Measurements from ENCODE around the gene RAB10. TPM values are rescaled to one million over a fixed set of nuclear protein-coding genes. Genes with fewer than 3 reads are reported as not detected.

RAB10 gene
- total RNA-seq, 1 experiment from 2014 or later: 130 TPM

DNA sequence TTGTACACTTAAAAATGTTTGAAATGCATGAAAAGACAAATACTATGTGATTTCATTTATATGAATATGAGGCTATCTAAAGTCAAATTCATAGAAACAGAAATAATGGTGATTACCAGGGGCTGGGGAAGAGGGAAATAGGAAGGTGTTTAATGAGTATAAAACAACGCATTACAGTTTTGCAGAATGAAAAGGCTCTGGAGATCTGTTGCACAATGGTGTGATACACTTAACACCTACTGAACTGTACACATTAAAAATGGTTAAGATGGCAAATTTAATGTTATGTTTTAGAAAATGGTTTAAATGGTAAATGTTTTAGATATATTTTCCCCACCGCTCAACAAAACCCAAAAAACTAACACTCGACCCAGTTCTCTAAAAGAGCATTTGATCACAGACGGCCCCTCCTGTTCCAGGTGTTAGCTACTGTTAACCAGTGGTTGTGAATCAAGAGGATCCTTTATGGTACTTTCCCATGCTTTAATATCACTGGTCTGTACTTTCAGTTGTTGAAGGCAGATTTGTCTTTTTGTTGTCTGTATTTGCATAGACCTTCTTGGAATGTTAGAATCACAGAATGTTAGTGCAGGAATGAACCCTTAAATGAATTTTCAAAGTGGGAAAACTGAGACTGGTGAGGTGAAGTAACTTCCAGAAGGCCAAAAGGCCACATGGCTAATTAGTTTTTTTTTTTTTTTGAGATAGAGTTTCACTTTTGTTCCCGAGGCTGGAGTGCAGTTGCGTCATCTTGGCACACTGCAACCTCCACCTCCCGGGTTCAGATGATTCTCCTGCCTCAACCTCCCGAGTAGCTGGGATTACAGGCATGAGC lies 10.2 kb downstream of the RAB10 start:
- no peak overlapping the region for H3T11ph ChIP-seq (ENCODE audit: low read length)
- H3K79me2 ChIP-seq (ENCODE audit: insufficient read depth, low read length): peaks cover 62% of the 10 kb centered on the region; the same call in 1 of the 2 replicates
- no peaks in the 10 kb centered on the region for H3K27me3 ChIP-seq (ENCODE audit: insufficient read depth, low read length)
- no peak overlapping the region for H2AK5ac ChIP-seq (ENCODE audit: insufficient read length, low read length)
- no peak overlapping the region for H3K56ac ChIP-seq (ENCODE audit: insufficient read length, low read depth, low read length)
- H3K9me3 ChIP-seq (ENCODE audit: control insufficient read depth, low read depth, low read length): no peaks in the 10 kb centered on the region
- H2BK15ac ChIP-seq (ENCODE audit: low read depth, low read length): no peak overlapping the region
- H3K18ac ChIP-seq (ENCODE audit: insufficient read length, low read depth, low read length): no peak overlapping the region
- peaks cover 5% of the 10 kb centered on the region for H3K79me1 ChIP-seq (ENCODE audit: insufficient read depth, low read depth, low read length, poor library complexity, severe bottlenecking)
- no peaks in the 10 kb centered on the region for H4K20me1 ChIP-seq (ENCODE audit: control insufficient read depth, insufficient read depth, insufficient read length)
- DNase-seq: no peak
- Mint-ChIP-seq H3K4me1 (peaks cover 23 to 25% of the 10 kb centered on the region in 2 experiments), H3K27ac (peak overlapping the region; percentile 7 to 86 (median 73)), H3K4me3 (peak overlapping the region in 1 of 2 experiments; percentile 7; a peak in 1 of 5 replicates), H3K9me3 (no peaks in the 10 kb centered on the region), H3K27me3 (ENCODE audit: low read depth) (no peaks in the 10 kb centered on the region), H3K36me3 (ENCODE audit: insufficient read depth in 1 of 3, low read depth in 3 of 3) (peaks cover 13 to 29% (median 26%) of the 10 kb centered on the region in 3 experiments; a peak in 6 of 7 replicates)
- TF ChIP-seq, protein P1, sequence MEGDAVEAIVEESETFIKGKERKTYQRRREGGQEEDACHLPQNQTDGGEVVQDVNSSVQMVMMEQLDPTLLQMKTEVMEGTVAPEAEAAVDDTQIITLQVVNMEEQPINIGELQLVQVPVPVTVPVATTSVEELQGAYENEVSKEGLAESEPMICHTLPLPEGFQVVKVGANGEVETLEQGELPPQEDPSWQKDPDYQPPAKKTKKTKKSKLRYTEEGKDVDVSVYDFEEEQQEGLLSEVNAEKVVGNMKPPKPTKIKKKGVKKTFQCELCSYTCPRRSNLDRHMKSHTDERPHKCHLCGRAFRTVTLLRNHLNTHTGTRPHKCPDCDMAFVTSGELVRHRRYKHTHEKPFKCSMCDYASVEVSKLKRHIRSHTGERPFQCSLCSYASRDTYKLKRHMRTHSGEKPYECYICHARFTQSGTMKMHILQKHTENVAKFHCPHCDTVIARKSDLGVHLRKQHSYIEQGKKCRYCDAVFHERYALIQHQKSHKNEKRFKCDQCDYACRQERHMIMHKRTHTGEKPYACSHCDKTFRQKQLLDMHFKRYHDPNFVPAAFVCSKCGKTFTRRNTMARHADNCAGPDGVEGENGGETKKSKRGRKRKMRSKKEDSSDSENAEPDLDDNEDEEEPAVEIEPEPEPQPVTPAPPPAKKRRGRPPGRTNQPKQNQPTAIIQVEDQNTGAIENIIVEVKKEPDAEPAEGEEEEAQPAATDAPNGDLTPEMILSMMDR (conservative IDR thresholded peaks at IDR 0.05): no peak
- WGBS (ENCODE audit: extremely low coverage, insufficient read length, low lambda C conversion rate): no CpG with 5 or more reads among the region's 8 CpGs
- no peak overlapping the region for H2BK20ac ChIP-seq (ENCODE audit: low read depth, low read length, poor library complexity, severe bottlenecking)
- H3K27ac ChIP-seq (ENCODE audit: insufficient read length, low read depth, low read length): no peak overlapping the region
- no peak overlapping the region for H3K4me2 ChIP-seq (ENCODE audit: insufficient read depth, insufficient read length, low read length)
- H3K23me2 ChIP-seq (ENCODE audit: insufficient read length, low read depth, low read length, poor library complexity, severe bottlenecking): no peaks in the 10 kb centered on the region
- no peak overlapping the region for H3K23ac ChIP-seq (ENCODE audit: insufficient read length, low read depth, low read length)
- no peak overlapping the region for H2BK120ac ChIP-seq (ENCODE audit: low read depth, low read length, poor library complexity, severe bottlenecking)
- no peak overlapping the region for H2BK5ac ChIP-seq (ENCODE audit: insufficient read length, low read length)
- H4K8ac ChIP-seq (replicated peaks; ENCODE audit: insufficient read length, low read depth, low read length): no peak overlapping the region
- no peak overlapping the region for H4K5ac ChIP-seq (ENCODE audit: insufficient read length, low read depth, low read length)
- H2AFZ ChIP-seq (ENCODE audit: low read length): no peak overlapping the region
- H3K4me1 ChIP-seq (ENCODE audit: insufficient read depth, low read length): no peaks in the 10 kb centered on the region; the same call in 1 of the 2 replicates
- no peak overlapping the region for H3K4ac ChIP-seq (ENCODE audit: low read depth, low read length)
- H3K14ac ChIP-seq (ENCODE audit: insufficient read depth, low read length): no peak overlapping the region
- no peak overlapping the region for H4K91ac ChIP-seq (ENCODE audit: insufficient read length, low read depth, low read length)
- H3K9ac ChIP-seq (ENCODE audit: extremely low read depth, insufficient read length, low read length): no peak overlapping the region
- H2BK12ac ChIP-seq (ENCODE audit: insufficient read length, low read depth, low read length): no peak overlapping the region

All from H9 (cell line).